Ishikawa (cell line): ENCODE data around the gene KRT71.

Experiments
- CEBPB ChIP-seq: IDR thresholded peaks from 2 replicates; pipeline ENCODE4 v1.6.1; 2012
- CREB1 ChIP-seq: IDR thresholded peaks from 2 replicates; pipeline ENCODE4 v1.6.1; 2012; ENCODE audit warnings: low read depth
- EGR1 ChIP-seq: IDR thresholded peaks from 2 replicates; pipeline ENCODE4 v1.6.1; 2012
- EP300 ChIP-seq: IDR thresholded peaks from 2 replicates; pipeline ENCODE4 v1.6.1; 2012; ENCODE audit warnings: borderline replicate concordance
- FOXM1 ChIP-seq: IDR thresholded peaks from 2 replicates; pipeline ENCODE4 v1.6.1; 2012; ENCODE audit warnings: low read depth, borderline replicate concordance
- MAX ChIP-seq: IDR thresholded peaks from 2 replicates; pipeline ENCODE4 v1.6.1; 2012
- NFIC ChIP-seq: IDR thresholded peaks from 2 replicates; pipeline ENCODE4 v1.6.1; 2012
- RAD21 ChIP-seq: IDR thresholded peaks from 2 replicates; pipeline ENCODE4 v1.6.1; 2012; ENCODE audit warnings: low read depth
- TAF1 ChIP-seq: IDR thresholded peaks from 2 replicates; pipeline ENCODE4 v1.6.1; 2012; ENCODE audit warnings: low read depth, mild to moderate bottlenecking
- TCF12 ChIP-seq: IDR thresholded peaks from 2 replicates; pipeline ENCODE4 v1.6.1; 2012; ENCODE audit warnings: low read depth
- YY1 ChIP-seq: IDR thresholded peaks from 2 replicates; pipeline ENCODE4 v1.6.1; 2012; ENCODE audit warnings: low read depth
- ZBTB7A ChIP-seq: IDR thresholded peaks from 2 replicates; pipeline ENCODE4 v1.6.1; 2012; ENCODE audit warnings: low read depth

- no peak for TF ChIP-seq RAD21
- no peak for TF ChIP-seq FOXM1
- no peak for TF ChIP-seq TAF1
- TF ChIP-seq EGR1, result no peak
- no peak for TF ChIP-seq CREB1
- TF ChIP-seq CEBPB, result no peak
- TF ChIP-seq YY1, result no peak
- TF ChIP-seq ZBTB7A, result no peak
- no peak for TF ChIP-seq NFIC
- TF ChIP-seq TCF12, result no peak
- TF ChIP-seq EP300, result no peak
- TF ChIP-seq MAX, result no peak
These were observed 25.7 kb downstream of the KRT71 start for GRCh38 chr12:52527121-52527800.
